Skin of body (tissue), 2 donors: Measurements from ENCODE around the gene VAC14. TPM values are rescaled to one million over a fixed set of nuclear protein-coding genes. Genes with fewer than 3 reads are reported as not detected.
"Not testable (repeated sequence)": the region's sequence is repeated elsewhere in the genome, so short reads cannot be mapped to it uniquely, and the experiment has no call there.

Experiments
- DNase-seq: peaks from one replicate; lab custom pipeline; 2025; lab: John Stamatoyannopoulos, UW
- total RNA-seq: library from RNA; depleted of rRNA; stranded (reverse); fragments of >200 nt; gene quantifications from one replicate; pipeline ENCODE4 v1.2.3, GENCODE V29; 2014

VAC14 gene
- total RNA-seq, 1 donor from 2014 or later: 12.7 TPM

- no peak for DNase-seq
Observed at GRCh38 chr16:70744366-70744765, 56.6 kb downstream of the VAC14 start.

GRCh38 chr16:70743791-70744190, 57.2 kb downstream of the VAC14 start:
- DNase-seq: no peak

GRCh38 chr16:70742967-70743366, 58.0 kb downstream of the VAC14 start:
- not testable (repeated sequence) for DNase-seq

DNA sequence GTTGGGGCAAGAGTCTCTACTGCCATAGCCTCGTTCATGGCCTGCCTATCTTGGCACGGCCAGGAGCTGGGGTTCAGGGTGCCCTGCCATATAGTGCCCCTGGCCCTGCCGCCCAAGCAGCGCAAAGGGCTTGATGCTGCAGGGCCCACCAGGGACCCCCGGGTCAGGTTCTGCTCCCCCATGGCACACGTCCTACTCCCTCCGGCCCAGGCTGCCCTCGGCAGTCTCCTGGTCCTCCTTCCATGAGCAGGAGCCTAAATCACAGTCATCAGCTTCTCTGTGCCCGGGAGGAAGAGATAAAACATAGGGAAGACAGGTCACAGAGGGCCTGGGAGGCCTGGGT, 59.2 kb downstream of the VAC14 start:
- DNase-seq: no peak

GRCh38 chr16:70740914-70741782, 59.8 kb downstream of the VAC14 start:
- DNase-seq: peak; percentile 41

DNA sequence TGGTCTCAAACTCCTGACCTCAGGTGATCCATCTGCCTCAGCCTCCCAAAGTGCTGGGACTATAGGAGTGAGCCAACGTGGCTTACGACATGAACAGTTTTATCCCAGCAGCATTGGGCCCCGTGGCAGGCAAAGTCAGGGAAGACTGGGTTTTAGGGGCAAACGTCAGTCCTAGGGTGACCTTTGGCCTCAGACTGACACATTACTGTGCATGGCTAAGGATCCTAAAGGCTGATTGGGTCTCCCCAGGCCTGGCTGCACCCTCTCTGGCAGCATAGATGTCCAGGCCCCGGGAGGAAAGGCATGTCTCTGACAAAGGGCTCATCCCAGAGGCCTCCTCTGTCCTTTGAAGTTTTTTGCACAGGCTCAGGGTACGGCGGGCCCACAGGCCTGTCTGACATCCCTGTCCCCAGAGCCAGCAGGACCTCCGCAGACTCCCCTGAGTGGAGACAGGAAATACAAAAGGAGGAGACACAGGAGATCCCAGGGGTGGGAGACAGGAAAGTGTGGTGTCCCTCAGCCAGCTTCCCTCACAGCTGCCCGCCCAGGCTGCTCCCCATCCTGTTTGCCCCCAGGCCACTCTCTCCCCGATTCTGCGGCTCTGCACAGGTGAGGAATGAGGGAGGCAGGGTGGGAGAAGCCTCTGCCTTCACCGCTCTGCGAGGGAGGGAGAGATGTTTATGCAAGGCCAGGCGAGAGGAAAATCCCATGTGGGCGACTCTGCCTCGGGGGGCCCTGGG, 60.6 kb downstream of the VAC14 start:
- DNase-seq: no peak

DNA sequence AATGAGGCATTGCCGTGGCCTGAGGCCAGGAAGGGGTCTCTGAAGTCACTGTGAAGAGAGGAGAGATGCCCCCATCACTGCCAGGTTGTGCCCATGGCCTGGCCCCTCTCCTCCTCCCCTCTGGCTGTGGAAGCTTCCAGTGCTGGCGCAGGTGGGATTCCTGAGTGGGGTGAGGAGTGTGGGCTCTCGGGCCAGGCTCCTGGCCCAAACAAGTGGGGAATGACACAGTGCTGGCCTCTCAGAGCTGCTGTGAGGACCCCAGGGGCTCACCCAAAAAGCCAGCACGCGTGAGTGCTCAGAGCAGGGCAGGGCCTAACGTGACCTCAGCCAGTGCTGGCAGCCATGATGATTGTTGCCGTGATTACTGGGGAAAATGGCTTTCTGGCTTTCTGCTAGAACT, 61.6 kb downstream of the VAC14 start:
- no peak for DNase-seq

GRCh38 chr16:70738083-70738977, 62.6 kb downstream of the VAC14 start:
- peak; percentile 47 for DNase-seq

DNA sequence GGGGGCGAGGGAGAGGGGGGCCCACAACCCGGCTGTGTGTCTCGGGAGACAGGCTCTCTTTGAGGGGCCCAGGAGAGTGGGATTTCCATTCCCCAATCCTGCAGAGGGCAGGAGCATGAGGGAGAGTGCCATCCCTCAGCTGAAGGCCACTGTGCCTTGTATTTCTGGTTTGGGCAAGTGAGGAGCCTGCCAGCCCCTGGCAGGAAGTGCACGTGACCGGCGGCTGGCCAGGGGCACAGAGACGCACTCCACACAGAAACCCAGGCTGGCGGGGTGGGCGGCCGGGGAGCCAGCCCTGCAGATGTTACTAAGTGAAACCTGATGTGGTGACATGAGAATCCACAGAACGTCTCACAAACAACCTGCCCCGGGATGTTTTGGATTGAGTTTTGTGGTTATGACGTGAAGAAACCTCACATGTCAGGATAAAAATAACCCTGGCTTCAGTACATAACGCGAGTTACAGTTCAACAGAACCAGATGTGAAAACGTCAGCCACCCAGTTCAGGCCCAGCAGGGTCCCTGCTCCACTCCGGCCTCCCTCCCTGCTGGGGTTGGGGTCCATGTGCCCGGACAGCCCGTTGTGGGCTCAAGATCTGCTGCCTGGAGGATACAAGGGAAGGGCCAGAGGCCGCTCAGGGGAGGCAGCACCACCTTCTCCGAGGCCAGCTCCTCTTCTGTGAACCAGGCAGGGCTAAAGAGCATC, 63.4 kb downstream of the VAC14 start:
- DNase-seq: peak; percentile 95

DNA sequence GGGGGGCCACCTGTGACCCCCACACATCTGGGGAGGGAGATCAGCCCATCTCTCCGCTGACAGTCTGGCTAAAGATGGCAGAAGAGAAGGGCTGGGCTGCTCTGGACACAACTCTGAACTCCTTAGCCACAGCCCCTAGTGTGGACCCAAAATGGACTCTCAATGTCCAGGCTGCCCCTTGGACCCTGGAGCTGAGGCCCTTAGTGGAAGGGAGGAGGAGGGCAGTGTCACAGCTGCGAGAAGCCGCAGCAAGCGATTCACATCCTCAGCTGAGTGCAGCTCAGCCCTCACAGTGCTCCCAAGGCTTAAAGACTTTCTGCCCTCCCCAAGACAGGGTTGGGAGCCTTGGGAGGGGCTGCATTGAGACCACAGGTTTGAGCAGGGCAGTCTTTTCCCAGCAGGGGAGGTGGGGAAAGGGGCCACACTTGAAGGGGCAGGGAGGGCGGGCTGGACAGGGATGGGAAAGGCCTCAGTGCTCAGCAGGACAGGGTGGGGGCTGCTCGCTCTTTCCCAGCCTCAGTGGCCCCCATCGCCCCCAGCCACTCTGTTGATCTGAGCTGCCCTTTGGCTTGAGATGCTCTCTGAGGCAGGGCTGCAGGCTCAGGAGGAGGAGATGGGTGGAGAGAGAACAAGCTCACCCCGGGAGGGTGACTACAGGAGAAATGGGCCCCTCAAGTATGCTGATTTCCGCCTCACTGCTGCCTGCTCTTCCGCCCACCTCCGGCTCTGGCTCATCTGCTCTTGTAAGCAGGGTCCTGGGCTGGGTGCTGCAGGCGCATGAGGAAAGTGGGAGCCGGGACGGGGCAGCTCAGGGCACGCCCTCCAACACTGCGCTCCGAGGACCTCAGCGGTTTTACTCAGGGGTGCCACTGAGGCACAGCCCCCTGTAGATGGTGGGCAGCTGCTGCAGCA, 64.2 kb downstream of the VAC14 start:
- no peak for DNase-seq

DNA sequence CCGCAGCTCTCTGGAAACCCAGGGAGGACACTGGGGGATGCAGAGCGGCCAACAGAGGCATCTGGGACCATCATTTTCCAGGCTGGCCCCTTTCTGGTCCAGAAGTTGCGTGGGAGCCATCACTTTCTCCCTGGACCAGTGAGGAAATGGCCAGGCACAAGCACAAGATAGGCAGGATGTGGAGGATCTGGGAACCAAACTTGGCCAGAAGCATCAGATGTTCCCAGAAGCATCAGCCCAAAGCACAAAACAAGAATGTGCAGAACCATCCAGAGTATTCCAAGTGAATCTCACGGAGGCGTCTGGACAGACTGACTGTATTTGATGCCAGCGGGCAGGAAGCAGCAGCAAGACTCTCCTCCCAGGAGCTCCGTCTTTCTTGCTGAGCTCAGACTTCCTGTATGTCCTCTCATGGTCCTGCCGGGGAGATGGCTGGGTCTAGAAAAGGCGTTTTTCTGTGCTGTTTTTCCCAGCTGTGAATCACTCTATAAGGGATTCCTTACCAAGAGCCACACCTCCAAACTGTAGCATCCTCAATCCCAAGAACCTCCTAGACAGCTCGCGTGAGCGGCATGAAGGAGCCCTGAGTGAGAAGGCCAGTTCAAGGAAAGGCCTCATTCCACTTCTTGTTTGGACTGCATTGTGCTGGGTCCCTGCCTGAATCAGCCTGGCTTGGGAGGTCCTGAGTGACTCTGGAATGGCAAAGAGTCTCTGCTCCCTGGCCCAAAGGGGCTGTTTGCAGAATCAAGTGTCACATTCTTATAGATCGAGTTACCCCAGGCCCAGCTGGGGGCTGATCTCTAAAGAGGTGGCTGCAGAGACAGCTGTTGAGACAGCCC, 65.6 kb downstream of the VAC14 start:
- DNase-seq: peak; percentile 88

GRCh38 chr16:70734522-70735095, 66.3 kb downstream of the VAC14 start:
- no peak for DNase-seq

GRCh38 chr16:70730944-70731343, 70.0 kb downstream of the VAC14 start:
- DNase-seq: no peak

GRCh38 chr16:70730031-70730430, 70.9 kb downstream of the VAC14 start:
- DNase-seq: no peak

DNA sequence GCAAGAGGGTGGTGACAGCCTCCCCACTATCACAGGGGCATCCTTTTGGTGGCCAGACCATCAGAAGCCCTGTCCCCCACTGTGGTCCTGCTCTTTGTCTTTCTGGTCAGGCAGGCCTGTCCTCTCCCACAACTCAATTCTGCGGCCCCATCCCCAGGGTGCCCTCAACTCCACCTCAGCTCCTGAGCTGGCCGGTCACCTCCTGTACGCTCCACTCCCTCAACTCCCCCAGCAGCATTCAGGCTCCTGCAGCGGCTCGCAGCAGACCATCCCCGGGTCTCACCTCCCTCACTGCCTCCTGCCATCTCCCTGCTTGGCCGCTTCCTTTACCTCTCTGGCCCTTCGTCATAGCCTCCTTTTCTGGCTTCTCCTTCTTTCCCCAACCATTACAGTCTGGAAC, 71.7 kb downstream of the VAC14 start:
- no peak for DNase-seq

DNA sequence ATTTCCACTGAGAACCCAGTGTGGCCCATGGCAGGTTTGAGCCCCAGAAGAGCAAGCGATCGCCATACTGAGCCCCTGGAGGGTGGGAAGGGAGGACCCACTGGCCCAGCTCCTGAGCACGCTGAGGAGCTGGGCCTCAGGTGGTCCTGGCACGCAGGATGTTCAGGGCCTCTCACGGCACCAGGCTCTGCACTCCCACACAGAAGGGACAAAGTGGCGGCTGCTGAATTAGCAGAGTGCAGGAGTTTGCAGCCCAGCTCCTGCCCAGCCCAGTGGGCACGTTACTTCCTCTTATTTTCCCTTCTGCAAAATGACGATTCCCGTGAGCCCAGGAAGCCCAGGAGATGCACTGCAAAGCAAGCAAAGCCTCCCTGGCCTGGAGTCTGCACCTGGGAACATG, 72.8 kb downstream of the VAC14 start:
- no peak for DNase-seq

DNA sequence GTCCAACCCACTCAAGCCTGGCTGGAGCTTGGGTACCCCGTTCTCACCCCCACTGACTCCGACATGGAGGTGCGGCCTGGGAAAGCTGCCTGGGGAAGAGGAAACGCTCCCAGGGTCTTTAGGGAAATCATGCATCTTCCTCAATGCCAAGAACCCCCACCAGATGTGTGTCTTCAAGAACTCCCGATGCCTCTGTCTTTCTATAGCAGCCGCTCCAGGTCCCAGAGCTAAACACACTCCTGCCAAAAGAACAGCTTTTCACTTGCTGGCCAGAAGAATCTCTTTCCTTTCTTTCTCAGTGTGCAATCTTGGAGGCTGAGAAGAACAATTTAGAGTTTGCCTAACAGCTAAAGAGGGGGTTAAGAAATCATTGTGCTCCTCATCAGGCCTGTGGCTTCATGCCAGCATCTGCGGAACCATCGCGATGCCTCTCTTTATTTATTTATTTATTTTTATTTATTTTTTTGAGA, 74.0 kb downstream of the VAC14 start:
- peak; percentile 89 for DNase-seq
